T-helper 17 cell (primary cell): ENCODE measurements around the gene METTL16. TPM values are rescaled to one million over a fixed set of nuclear protein-coding genes. Genes with fewer than 3 reads are reported as not detected.
A peak's percentile ranks its signal among the peaks of the same experiment; 100 is the strongest.
"Not testable (repeated sequence)": the region's sequence is repeated elsewhere in the genome, so short reads cannot be mapped to it uniquely, and the experiment has no call there.

ENCODE experiments used
- ATAC-seq: fragments of 150-1000 bp; cut with Tn5 transposase; 2 replicates; pipeline ENCODE4 v1.10.0; 2021; ENCODE audit warnings: mild to moderate bottlenecking, moderate library complexity
- DNase-seq, 3 donors: peaks; one replicate each; pipeline versions ENCODE4 v3.0.0 to v3.0.0-alpha.2; 2020 to 2021
- H3K9me3 ChIP-seq: one replicate; pipeline ENCODE4 v1.7.0; 2013; ENCODE audit warnings: low read length, mild to moderate bottlenecking; ENCODE audit not compliant: control insufficient read depth, poor library complexity, severe bottlenecking
- H3K27ac Mint-ChIP-seq: one replicate; pipeline ENCODE4 v1.8.0; 2022; ENCODE audit warnings: mild to moderate bottlenecking, moderate library complexity, mixed read lengths
- H3K27me3 Mint-ChIP-seq: one replicate; pipeline ENCODE4 v1.8.0; 2022; ENCODE audit warnings: mixed read lengths
- H3K36me3 Mint-ChIP-seq: one replicate; pipeline ENCODE4 v1.8.0; 2022; ENCODE audit warnings: low read depth, mixed read lengths
- H3K4me1 Mint-ChIP-seq: one replicate; pipeline ENCODE4 v1.8.0; 2022; ENCODE audit warnings: mild to moderate bottlenecking, mixed read lengths
- H3K4me3 Mint-ChIP-seq: one replicate; pipeline ENCODE4 v1.8.0; 2022; ENCODE audit warnings: mild to moderate bottlenecking, moderate library complexity, mixed read lengths
- total RNA-seq, 4 donors: library from RNA in 2 of 4; stranded (reverse) in 2 of 4; gene quantifications; one replicate each; pipeline ENCODE4 v1.2.3 and lab custom pipeline; 2022 to 2026

Gene METTL16
- total RNA-seq, 2 donors from 2014 or later: 34.4 to 38.8 TPM

DNA sequence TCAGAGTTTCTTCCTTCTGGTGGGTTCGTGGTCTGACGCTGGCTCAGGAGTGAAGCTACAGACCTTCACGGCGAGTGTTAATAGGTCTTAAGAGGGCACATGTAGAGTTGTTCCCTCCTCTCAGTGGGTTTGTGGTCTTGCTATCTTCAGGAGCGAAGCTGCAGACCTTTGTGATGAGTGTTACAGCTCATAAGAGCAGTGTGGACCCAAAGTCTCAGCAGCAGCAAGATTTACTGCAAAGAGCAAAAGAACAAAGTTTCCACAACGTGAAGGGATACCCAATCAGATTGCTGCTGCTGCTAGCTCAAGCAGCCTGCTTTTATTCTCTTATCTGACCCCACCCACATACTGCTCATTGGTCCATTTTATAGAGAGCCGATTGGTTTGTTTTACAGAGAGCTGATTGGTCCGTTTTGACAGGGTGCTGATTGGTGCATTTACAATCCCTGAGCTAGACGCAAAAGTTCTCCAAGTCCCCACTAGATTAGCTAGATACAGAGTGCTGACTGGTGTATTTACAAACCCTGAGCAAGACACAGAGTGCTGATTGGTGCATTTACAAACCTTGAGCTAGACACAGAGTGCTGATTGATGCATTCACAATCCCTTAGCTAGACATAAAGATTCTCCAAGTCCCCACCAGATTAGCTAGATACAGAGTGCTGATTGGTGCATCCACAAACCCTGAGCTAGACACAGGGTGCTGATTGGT lies 19.7 kb upstream of the METTL16 start:
- not testable (repeated sequence) for H3K9me3 ChIP-seq, H3K36me3 Mint-ChIP-seq, DNase-seq, H3K27ac Mint-ChIP-seq, H3K4me1 Mint-ChIP-seq, H3K27me3 Mint-ChIP-seq
- peak overlapping the region; percentile 53 for H3K4me3 Mint-ChIP-seq
- ATAC-seq: peak; percentile 41

DNA sequence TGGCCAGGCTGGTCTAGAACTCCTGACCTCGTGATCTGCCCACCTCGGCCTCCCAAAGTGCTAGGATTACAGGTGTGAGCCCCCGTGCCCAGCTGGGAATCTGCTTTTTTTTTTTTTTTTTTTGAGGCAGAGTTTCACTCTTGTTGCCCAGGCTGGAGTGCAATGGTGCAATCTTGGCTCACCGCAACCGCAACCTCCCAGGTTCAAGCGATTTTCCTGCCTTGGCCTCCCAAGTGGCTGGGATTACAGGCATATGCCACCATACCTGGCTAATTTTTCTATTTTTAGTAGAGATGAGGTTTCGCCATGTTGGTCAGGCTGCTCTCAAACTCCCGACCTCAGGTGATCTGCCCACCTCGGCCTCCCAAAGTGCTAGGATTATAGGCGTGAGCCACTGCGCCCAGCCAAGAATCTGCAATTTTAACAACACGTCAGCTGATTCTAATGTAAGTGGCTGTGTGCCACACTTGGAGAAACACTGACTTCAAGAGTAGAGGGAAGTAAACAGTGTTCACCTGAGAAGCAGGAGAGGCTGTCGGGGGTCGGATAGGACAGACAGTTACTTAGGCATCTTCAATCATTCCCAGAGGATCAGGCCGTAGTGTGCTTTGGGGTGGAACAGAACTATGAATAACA lies 10.2 kb upstream of the METTL16 start:
- not testable (repeated sequence) for H3K4me3 Mint-ChIP-seq, H3K9me3 ChIP-seq, H3K27ac Mint-ChIP-seq, H3K36me3 Mint-ChIP-seq, H3K27me3 Mint-ChIP-seq, H3K4me1 Mint-ChIP-seq, ATAC-seq, DNase-seq

DNA sequence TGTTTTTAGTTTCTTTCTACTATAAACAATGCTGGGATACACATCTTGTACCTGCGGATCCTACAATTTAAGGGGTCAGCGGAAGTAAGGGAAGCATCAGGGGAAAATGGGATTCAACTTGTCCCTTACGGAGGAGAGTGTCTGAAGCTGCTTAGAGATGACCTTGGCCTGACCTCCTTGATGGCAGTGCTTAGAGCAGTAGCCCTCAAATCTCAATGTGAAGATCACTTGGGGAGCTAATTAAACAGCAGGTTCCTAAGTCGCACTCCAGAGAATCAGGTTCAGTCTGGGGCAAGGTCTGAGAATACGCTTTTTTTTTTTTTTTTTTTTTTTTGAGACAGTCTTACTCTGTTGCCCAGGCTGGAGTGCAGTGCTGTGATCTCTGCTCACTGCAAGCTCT lies 9.6 kb upstream of the METTL16 start:
- Mint-ChIP-seq H3K27me3 (peaks cover 5% of the 10 kb centered on the region), H3K36me3 (no peaks in the 10 kb centered on the region), H3K27ac (no peak overlapping the region), H3K4me1 (no peaks in the 10 kb centered on the region), H3K4me3 (no peak overlapping the region)
- ATAC-seq: no peak
- no peaks in the 10 kb centered on the region for H3K9me3 ChIP-seq
- DNase-seq: no peak

- no peak overlapping the region for H3K27ac Mint-ChIP-seq
- ATAC-seq (no peak), DNase-seq (no peak)
- no peaks in the 10 kb centered on the region for H3K36me3 Mint-ChIP-seq
- H3K9me3 ChIP-seq: no peaks in the 10 kb centered on the region
- H3K4me1 Mint-ChIP-seq: no peaks in the 10 kb centered on the region
- H3K4me3 Mint-ChIP-seq: no peak overlapping the region
- H3K27me3 Mint-ChIP-seq: peaks cover 5% of the 10 kb centered on the region
Measured at GRCh38 chr17:2517539-2517938, 5.9 kb upstream of the METTL16 start.

DNA sequence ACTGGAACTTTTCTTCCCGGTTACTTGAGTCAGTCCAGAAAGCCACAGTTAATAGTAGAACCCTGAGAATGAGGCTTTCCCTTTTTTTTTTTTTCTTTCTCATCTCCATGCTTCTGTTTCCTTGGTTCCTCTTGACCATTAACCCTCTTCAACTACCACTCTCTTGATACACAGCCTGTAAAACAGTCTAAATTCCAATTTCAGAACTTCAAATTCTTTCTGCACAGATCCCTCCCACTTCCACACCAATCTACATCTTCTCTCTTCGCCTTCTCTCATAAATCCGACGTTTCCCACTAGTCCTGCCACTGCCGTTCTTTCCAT lies 588 bp downstream of the METTL16 start:
- H3K27ac Mint-ChIP-seq: no peak overlapping the region
- peaks cover 6% of the 10 kb centered on the region for H3K36me3 Mint-ChIP-seq
- no peaks in the 10 kb centered on the region for H3K27me3 Mint-ChIP-seq
- peaks cover 14% of the 10 kb centered on the region for H3K4me1 Mint-ChIP-seq
- no peaks in the 10 kb centered on the region for H3K9me3 ChIP-seq
- no peak for ATAC-seq
- DNase-seq: no peak
- H3K4me3 Mint-ChIP-seq: no peak overlapping the region

DNA sequence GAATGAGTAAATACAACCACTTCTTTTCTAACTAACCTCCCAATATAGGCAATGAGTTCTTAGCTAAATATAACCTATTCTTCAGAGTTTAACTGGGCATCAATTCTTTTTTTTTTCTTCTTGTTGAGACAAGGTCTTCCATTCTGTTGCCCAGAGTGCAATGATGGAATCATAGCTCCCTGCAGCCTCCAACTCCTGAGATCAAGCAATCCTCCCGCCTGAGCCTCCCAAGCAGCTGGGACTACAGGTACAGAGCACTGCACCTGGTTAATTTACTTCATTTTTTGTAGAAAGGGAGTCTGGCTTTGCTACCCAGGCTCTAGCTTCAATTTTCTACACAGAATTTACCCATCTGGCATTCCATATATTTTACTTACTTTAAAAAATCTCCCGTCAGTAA lies 1.1 kb downstream of the METTL16 start:
- no peak overlapping the region for H3K4me3 Mint-ChIP-seq
- H3K27ac Mint-ChIP-seq: no peak overlapping the region
- no peaks in the 10 kb centered on the region for H3K9me3 ChIP-seq
- no peaks in the 10 kb centered on the region for H3K27me3 Mint-ChIP-seq
- no peak for ATAC-seq
- no peak for DNase-seq
- peaks cover 19% of the 10 kb centered on the region for H3K4me1 Mint-ChIP-seq
- peaks cover 6% of the 10 kb centered on the region for H3K36me3 Mint-ChIP-seq

DNA sequence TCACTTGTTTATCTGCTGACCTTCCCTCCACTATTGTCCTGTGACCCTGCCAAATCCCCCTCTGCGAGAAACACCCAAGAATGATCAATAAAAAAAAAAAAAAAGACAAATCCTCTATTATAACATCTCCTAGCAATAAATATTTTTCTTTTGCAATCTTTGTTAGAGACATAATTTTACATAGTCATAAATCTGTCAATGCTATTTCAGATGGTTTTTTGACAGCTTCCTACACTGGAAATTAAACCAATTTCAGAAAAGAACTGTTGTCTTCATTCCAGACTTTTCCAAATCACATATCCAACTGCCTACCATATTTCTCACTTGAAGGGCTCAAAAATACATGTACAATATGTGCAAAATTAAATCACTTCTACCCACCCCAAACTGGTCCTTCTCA lies 3.7 kb downstream of the METTL16 start:
- DNase-seq (no peak), ATAC-seq (no peak)
- Mint-ChIP-seq H3K4me3 (no peak overlapping the region), H3K36me3 (peaks cover 6% of the 10 kb centered on the region), H3K27ac (peak overlapping the region; percentile 44), H3K27me3 (no peaks in the 10 kb centered on the region), H3K4me1 (peaks cover 27% of the 10 kb centered on the region)
- H3K9me3 ChIP-seq: no peaks in the 10 kb centered on the region

GRCh38 chr17:2507015-2507414 lies 4.7 kb downstream of the METTL16 start:
- not testable (repeated sequence) for H3K27me3 Mint-ChIP-seq, H3K9me3 ChIP-seq, H3K27ac Mint-ChIP-seq, ATAC-seq, DNase-seq, H3K4me3 Mint-ChIP-seq, H3K36me3 Mint-ChIP-seq
- H3K4me1 Mint-ChIP-seq: peaks cover 29% of the 10 kb centered on the region

DNA sequence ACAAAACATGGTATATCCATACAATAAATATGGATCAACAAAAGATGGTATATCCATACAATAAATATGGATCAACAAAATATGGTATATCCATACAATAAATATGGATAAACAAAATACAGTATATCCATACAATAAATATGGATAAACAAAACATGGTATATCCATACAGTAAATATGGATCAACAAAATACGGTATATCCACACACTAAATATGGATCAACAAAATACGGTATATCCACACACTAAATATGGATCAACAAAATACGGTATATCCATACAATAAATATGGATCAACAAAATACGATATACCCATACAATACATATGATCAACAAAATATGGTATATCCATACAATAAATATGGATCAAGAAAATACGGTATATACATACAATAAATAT lies 8.1 kb downstream of the METTL16 start:
- Mint-ChIP-seq H3K27ac (no peak overlapping the region), H3K27me3 (no peaks in the 10 kb centered on the region), H3K4me3 (no peak overlapping the region), H3K4me1 (peaks cover 25% of the 10 kb centered on the region), H3K36me3 (peaks cover 8% of the 10 kb centered on the region)
- no peaks in the 10 kb centered on the region for H3K9me3 ChIP-seq
- ATAC-seq: no peak
- no peak for DNase-seq

DNA sequence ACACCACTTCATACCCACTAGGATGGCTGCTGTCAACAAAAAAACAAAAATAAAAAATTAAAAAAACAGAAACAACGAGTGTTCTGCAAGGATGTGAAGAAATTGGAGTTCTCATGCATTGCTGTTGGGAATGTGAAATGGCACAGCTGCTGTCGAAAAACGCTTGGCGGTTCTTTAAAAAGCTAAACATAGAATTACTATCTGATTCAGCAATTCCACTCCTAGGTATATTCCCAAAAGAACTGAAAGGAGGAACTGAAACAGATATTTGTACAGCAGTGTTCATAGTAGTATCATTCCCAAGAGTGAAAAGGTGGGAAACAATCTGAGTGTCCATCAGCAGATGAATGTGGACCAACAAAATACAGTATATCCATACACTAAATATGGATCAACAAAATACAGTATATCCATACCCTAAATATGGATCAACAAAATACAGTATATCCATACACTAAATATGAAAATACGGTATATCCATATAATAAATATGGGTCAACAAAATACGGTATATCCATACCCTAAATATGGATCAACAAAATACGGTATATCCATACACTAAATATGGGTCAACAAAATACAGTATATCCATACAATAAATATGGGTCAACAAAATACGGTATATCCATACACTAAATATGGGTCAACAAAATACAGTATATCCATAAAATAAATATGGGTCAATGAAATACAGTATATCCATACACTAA lies 8.7 kb downstream of the METTL16 start:
- H3K9me3 ChIP-seq: no peaks in the 10 kb centered on the region
- Mint-ChIP-seq H3K4me1 (peaks cover 19% of the 10 kb centered on the region), H3K4me3 (no peak overlapping the region), H3K27me3 (no peaks in the 10 kb centered on the region), H3K36me3 (peaks cover 4% of the 10 kb centered on the region), H3K27ac (peak overlapping the region; percentile 72)
- DNase-seq: no peak
- ATAC-seq: no peak

DNA sequence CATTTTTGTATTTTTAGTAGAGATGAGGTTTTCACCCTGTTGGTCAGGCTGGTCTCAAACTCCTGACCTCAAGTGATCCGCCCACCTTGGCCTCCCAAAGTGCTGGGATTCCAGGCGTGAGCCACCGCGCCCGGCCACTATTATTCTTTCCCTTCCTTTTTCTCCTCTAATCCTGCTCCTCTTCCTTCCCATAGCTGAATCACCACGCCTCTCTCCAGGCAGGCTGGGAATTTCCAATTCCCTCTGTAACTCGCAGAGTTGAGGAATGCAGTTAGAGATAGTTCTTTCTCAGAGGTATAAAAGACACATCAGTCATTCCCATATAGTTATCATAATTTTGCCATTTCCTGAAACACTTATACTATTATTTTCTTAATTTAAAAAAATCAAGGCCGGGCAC lies 11.2 kb downstream of the METTL16 start:
- no peak for ATAC-seq
- H3K4me1 Mint-ChIP-seq: peaks cover 19% of the 10 kb centered on the region
- no peak overlapping the region for H3K27ac Mint-ChIP-seq
- no peaks in the 10 kb centered on the region for H3K27me3 Mint-ChIP-seq
- no peaks in the 10 kb centered on the region for H3K9me3 ChIP-seq
- peaks cover 4% of the 10 kb centered on the region for H3K36me3 Mint-ChIP-seq
- H3K4me3 Mint-ChIP-seq: no peak overlapping the region
- DNase-seq: no peak

DNA sequence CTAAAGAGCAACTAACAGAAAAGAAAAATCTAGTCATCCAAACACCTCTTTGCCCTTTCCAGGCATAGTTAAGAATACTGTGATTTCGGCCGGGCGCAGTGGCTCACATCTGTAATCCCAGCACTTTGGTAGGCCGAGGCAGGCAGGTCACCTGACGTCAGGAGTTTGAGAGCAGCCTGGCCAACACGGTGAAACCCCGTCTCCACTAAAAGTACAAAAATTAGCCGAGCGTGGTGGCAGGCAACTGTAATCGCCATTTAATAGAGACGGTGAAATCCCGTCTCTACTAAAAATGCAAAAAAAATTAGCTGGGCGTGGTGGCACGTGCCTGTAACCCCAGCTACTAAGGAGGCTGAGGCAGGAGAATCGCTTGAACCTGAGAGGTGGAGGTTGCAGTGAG lies 22.4 kb downstream of the METTL16 start:
- ATAC-seq, H3K9me3 ChIP-seq, DNase-seq, H3K27ac Mint-ChIP-seq, H3K27me3 Mint-ChIP-seq, H3K4me3 Mint-ChIP-seq, H3K36me3 Mint-ChIP-seq: not testable (repeated sequence)
- peaks cover 15% of the 10 kb centered on the region for H3K4me1 Mint-ChIP-seq

- ATAC-seq (no peak), DNase-seq (no peak)
- no peak overlapping the region for H3K4me3 Mint-ChIP-seq
- peak overlapping the region; percentile 69 for H3K27ac Mint-ChIP-seq
- no peaks in the 10 kb centered on the region for H3K27me3 Mint-ChIP-seq
- peaks cover 4% of the 10 kb centered on the region for H3K36me3 Mint-ChIP-seq
- H3K9me3 ChIP-seq: no peaks in the 10 kb centered on the region
- peaks cover 25% of the 10 kb centered on the region for H3K4me1 Mint-ChIP-seq
Measured at GRCh38 chr17:2487306-2487705, 24.4 kb downstream of the METTL16 start.

DNA sequence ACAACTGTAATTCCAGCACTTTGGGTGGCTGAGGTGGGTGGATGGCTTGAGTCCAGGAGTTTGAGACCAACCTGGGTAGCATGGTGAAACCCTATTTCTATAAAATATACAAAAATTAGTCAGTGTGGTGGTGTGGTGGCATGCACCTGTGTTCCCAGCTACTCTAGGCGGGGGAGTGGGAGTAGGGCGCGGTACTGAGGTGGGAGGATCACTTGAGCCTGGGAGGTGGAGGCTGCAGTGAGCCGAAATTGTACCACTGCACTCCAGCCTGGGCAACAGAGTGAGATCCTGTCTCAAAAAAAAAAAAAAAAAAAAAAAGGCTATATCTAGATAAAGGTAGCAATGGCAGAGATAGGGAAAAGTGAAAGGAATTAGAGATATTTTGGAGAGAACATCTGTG lies 25.0 kb downstream of the METTL16 start:
- not testable (repeated sequence) for H3K4me3 Mint-ChIP-seq, ATAC-seq, DNase-seq, H3K27me3 Mint-ChIP-seq, H3K36me3 Mint-ChIP-seq, H3K9me3 ChIP-seq
- Mint-ChIP-seq H3K4me1 (peaks cover 30% of the 10 kb centered on the region), H3K27ac (peak overlapping the region; percentile 69)
